Naive B cell (primary cell): ENCODE data around the gene RTP2. TPM values are rescaled to one million over a fixed set of nuclear protein-coding genes. Genes with fewer than 3 reads are reported as not detected.
"Not testable (repeated sequence)": the region's sequence is repeated elsewhere in the genome, so short reads cannot be mapped to it uniquely, and the experiment has no call there.

Source experiments
- ATAC-seq, 2 donors: fragments of 150-1000 bp; cut with Tn5 transposase; 2 replicates each; pipeline ENCODE4 v1.10.0; 2021; ENCODE audit warnings: low read depth in 2 of 2, mild to moderate bottlenecking in 2 of 2, moderate library complexity in 2 of 2
- DNase-seq: peaks from one replicate; pipeline ENCODE4 v3.0.0; 2022
- H3K27ac Mint-ChIP-seq, 6 donors: one replicate each; pipeline ENCODE4 v1.8.0; 2020 to 2022; ENCODE audit warnings: mild to moderate bottlenecking in 6 of 6, mixed read lengths in 6 of 6, moderate library complexity in 5 of 6, inconsistent platforms in 2 of 6
- H3K27me3 Mint-ChIP-seq, 3 donors: one replicate each; pipeline ENCODE4 v1.8.0; 2021 to 2022; ENCODE audit warnings: mixed read lengths in 3 of 3, mild to moderate bottlenecking in 1 of 3
- H3K36me3 Mint-ChIP-seq, 2 donors: one replicate each; pipeline ENCODE4 v1.8.0; 2020 to 2022; ENCODE audit warnings: mixed read lengths in 2 of 2, inconsistent platforms in 1 of 2, mild to moderate bottlenecking in 1 of 2
- H3K4me1 Mint-ChIP-seq, 3 donors: one replicate each; pipeline ENCODE4 v1.8.0; 2020 to 2022; ENCODE audit warnings: mixed read lengths in 3 of 3, inconsistent platforms in 1 of 3, mild to moderate bottlenecking in 1 of 3, moderate library complexity in 1 of 3
- H3K4me3 Mint-ChIP-seq, 8 donors: one replicate each; pipeline ENCODE4 v1.8.0; 2020 to 2022; ENCODE audit warnings: mild to moderate bottlenecking in 8 of 8, mixed read lengths in 8 of 8, moderate library complexity in 8 of 8, inconsistent platforms in 2 of 8
- H3K9me3 Mint-ChIP-seq, 7 donors: one replicate each; pipeline ENCODE4 v1.8.0; 2020 to 2022; ENCODE audit warnings: mixed read lengths in 7 of 7, mild to moderate bottlenecking in 5 of 7, inconsistent platforms in 2 of 7, moderate library complexity in 1 of 7
- polyA plus RNA-seq, 6 donors: library from polyadenylated mRNA; unstranded; fragments of 300-500 nt; fragmentation: Illumina TruSeq; gene quantifications; one replicate each; pipeline ENCODE4 v1.2.3, GENCODE V29; 2021; ENCODE audit warnings: low read depth in 6 of 6

The RTP2 gene
- polyA plus RNA-seq, 6 donors from 2014 or later = not detected

DNA sequence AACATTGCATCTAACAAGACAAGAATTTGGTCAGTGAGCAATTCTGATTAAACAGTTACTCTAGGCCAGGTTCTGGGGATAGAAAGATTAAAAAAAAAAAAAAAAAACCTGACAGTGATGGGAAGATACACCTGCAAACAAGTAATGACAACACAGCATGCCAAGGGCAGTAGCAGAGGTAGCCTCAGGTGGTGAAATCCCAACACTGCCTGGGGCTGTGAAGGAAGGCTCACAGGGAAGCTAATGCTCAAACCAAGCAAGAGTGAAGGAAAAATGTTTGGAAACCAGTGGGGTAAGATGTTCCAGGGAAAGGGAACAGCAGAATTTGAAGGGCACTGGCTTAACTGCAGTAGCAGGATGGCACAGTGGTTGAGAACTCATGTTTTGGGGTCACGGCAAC, 8.9 kb downstream of the RTP2 start:
- no peaks in the 10 kb centered on the region for H3K4me1 Mint-ChIP-seq
- H3K27me3 Mint-ChIP-seq = peaks cover 36 to 56% (median 53%) of the 10 kb centered on the region in 3 donors
- DNase-seq (no peak), ATAC-seq (no peak)
- no peak overlapping the region for H3K27ac Mint-ChIP-seq
- H3K4me3 Mint-ChIP-seq = no peak overlapping the region
- H3K36me3 Mint-ChIP-seq = peaks cover 0 to 10% of the 10 kb centered on the region in 2 donors
- peaks cover 0 to 7% (median 0%) of the 10 kb centered on the region in 7 donors for H3K9me3 Mint-ChIP-seq

DNA sequence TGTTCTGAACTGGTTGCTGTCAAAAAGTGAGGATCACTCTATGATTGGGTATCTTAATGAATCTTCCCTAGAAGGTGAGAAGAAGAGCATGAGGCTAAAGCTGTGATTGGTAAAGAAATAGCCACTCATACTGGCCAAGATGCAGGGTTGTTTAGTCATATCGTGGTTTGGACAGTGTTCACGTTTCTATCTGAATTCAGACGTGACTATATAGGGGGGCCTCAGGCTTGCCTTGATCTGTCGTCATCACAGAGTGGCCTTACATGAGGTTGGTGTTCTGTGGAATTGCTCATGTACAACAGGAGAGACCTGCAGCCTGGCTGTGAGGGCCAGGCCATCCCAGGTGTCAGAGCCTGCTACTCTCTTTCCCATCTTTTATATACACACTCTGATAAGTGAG, 12.4 kb downstream of the RTP2 start:
- no peaks in the 10 kb centered on the region for H3K4me1 Mint-ChIP-seq
- no peak for ATAC-seq

DNA sequence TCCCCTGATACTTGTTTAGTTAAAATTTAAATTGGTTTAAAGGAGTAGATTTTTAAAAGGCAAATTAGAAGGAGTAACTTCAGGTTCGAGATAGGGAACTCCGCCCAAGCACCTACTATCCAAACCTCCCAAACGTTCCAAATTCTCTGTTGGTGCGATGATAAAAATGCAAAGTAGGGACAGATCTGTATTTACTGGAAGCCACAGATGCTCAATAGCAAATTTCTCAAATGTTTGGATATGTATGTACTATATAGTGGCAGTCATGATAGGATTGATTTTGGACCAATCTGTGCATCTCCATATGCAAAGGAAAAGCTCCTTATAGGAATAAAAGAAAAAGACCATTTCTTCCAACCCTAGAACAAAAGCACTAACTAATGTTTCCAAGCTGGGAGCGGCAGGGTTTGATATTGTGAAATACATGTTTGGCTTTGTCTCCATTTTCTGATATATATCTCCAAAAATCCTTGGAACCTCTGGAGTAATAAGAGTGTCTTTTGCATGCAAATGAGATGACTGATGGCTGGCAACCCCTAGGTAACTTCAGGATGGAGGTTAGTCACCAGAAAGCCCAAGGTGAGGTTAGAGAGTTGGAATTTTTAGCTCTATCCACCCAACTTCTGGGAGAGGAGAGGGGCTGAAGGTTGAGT, 15.6 kb downstream of the RTP2 start:
- Mint-ChIP-seq H3K9me3 (peaks cover 4 to 27% (median 18%) of the 10 kb centered on the region in 7 donors), H3K36me3 (peaks cover 0 to 5% of the 10 kb centered on the region in 2 donors), H3K27me3 (peaks cover 26 to 32% (median 27%) of the 10 kb centered on the region in 3 donors), H3K27ac (no peak overlapping the region), H3K4me1 (no peaks in the 10 kb centered on the region), H3K4me3 (no peak overlapping the region)
- no peak for DNase-seq
- no peak for ATAC-seq

More for the DNA sequence above, 12.4 kb downstream of the RTP2 start:
- DNase-seq = no peak
- H3K36me3 Mint-ChIP-seq = peaks cover 5 to 10% of the 10 kb centered on the region in 2 donors
- H3K4me3 Mint-ChIP-seq = no peak overlapping the region
- H3K27me3 Mint-ChIP-seq = peaks cover 29 to 44% (median 38%) of the 10 kb centered on the region in 3 donors
- no peak overlapping the region for H3K27ac Mint-ChIP-seq
- peaks cover 6 to 21% (median 15%) of the 10 kb centered on the region in 7 donors for H3K9me3 Mint-ChIP-seq

DNA sequence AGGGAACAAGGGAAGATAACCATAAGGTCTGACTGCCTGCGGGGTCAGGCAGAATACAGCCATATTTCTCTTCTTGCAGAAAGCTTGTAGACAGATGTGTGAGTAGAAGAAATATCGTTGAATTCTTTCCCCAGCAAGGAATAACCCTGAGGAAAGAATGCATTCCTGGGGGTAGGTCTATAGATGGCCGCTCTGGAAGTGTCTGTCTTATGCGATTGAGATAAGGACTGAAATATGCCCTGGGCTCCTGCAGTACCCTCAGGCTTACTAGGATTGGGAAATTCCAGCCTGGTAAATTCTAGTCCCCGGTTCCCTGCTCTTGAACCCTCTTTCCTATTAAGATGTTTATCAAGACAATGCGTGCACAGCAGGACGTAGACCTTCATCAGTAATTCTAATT, 16.4 kb downstream of the RTP2 start:
- H3K36me3 Mint-ChIP-seq = peaks cover 0 to 5% of the 10 kb centered on the region in 2 donors
- DNase-seq (no peak), ATAC-seq (no peak)
- peaks cover 4 to 27% (median 18%) of the 10 kb centered on the region in 7 donors for H3K9me3 Mint-ChIP-seq
- H3K27ac Mint-ChIP-seq = no peak overlapping the region
- peaks cover 20 to 28% (median 24%) of the 10 kb centered on the region in 3 donors for H3K27me3 Mint-ChIP-seq
- H3K4me1 Mint-ChIP-seq = no peaks in the 10 kb centered on the region
- no peak overlapping the region for H3K4me3 Mint-ChIP-seq

DNA sequence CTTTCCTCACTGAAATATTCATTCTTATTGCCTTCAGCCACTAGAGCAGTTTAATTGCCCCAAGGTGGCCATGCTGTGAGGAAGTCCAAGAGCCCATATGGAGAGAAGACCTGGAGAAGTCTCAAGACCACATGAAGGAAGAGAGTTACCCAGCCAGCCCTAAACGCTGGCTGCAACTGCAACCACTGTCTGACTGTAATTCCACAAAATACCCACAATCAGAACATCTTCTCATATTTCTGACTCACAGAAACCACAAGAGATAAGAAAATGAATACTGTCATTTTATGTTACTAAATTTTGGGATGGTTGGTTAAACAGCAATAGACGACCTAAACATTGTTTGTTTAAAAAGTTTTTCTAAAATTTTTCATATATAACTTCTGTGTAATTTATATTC, 17.5 kb downstream of the RTP2 start:
- Mint-ChIP-seq H3K27ac (no peak overlapping the region), H3K4me1 (no peaks in the 10 kb centered on the region), H3K27me3 (peaks cover 14 to 36% (median 30%) of the 10 kb centered on the region in 3 donors), H3K36me3 (peaks cover 0 to 5% of the 10 kb centered on the region in 2 donors), H3K9me3 (peaks cover 4 to 27% (median 18%) of the 10 kb centered on the region in 7 donors), H3K4me3 (no peak overlapping the region)
- DNase-seq = no peak
- no peak for ATAC-seq

DNA sequence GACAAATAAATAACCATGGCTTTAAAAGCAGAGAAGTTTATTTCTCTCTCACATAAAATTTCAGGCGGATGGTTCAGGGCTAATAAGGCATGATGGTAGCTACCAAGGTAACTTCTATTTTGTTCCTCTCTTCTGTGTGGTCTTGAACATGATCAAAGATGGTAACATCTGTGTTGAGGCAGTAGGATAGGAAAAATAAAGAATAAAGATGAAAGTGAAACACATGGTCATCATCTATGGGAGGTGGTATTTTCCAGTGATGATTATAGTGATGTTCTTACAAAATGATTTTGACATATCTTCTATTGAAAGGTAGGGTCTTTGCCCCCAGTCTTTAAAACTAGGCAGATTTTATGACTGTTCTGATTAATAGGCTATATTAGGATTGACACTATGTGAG, 17.9 kb downstream of the RTP2 start:
- no peak overlapping the region for H3K27ac Mint-ChIP-seq
- H3K27me3 Mint-ChIP-seq = peaks cover 14 to 37% (median 35%) of the 10 kb centered on the region in 3 donors
- H3K36me3 Mint-ChIP-seq = peaks cover 0 to 5% of the 10 kb centered on the region in 2 donors
- ATAC-seq (no peak), DNase-seq (no peak)
- H3K4me3 Mint-ChIP-seq = no peak overlapping the region
- H3K4me1 Mint-ChIP-seq = peaks cover 0 to 4% (median 3%) of the 10 kb centered on the region in 3 donors
- peaks cover 4 to 27% (median 18%) of the 10 kb centered on the region in 7 donors for H3K9me3 Mint-ChIP-seq

DNA sequence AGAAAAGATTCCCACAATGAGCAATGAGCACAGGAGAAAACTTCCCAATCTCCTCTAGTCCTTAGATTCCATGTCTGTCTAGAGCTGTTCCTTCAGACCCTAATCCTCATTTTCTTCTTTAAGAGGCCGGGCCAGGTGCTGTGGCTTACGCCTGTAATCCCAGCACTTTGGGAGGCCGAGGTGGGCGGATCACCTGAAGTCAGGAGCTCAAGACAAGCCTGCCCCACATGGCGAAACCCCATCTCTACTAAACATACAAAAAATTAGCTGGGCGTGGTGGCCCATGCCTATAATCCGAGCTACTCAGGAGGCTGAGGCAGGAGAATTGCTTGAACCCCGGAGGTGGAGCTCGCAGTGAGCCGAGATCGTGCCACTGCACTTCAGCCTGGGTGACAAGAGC, 20.6 kb downstream of the RTP2 start:
- not testable (repeated sequence) for H3K4me1 Mint-ChIP-seq, H3K36me3 Mint-ChIP-seq, H3K27ac Mint-ChIP-seq, DNase-seq, H3K4me3 Mint-ChIP-seq, ATAC-seq
- Mint-ChIP-seq H3K27me3 (peaks cover 19 to 45% (median 38%) of the 10 kb centered on the region in 3 donors), H3K9me3 (peaks cover 4 to 23% (median 15%) of the 10 kb centered on the region in 7 donors)

DNA sequence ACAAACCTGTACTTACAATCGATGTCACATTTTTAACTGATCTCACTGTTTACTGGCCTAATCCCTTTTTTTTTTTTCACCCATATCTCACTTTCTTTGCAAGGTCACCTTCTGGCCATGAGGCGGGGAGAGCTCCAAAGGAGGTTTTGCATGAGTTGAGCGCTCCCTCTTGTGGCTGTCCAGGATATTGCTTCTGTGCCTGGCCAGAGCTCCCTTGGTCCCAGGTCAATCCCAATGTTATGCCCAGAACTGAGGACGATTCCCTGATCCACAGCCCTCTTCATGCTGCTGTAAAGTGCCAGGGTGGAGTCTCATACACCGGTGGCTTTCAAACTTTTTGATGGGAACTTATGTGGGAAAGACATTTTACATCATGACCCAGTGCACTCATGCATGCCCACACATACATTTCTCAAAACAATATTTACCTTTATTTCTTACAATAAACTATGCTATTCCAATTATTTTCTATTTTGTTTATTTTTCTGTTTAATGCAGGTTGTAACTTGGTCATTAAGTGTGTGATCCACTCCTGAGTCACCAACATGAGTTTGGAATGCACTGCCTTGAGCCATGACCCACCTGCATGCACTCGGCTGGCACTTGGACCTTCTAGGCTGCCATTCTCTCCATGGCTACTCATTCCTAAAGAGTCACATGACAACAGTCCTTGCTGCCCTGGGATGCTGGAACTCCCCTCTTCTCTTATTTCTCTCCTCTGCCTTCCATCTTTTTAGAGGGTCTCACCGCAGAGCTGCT, 22.5 kb downstream of the RTP2 start:
- no peaks in the 10 kb centered on the region for H3K36me3 Mint-ChIP-seq

DNA sequence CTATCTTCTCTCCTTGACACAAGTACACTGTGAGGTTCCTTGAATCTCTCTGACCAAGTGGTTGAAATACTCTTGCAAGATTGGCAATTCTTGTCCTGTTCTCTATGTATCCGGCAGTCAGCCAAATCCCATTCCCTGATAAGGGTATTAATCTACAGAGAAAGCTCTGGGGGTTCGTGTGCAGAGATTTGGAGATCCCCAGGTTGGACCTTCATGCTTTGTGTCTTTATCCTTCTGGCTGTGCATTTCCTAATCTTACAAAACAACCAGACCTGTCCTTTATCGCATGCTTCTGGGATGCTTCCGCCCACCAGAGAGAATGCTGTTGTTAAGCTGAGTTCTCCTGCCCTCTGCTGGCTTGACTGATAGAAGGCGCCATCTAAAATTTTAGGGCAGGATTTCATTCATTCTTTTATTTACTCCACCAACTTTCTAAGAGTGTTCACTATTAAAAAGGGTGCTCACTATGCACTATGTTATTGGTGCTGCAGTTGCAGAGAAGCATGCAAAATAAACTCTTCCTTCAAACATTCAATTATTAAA, 23.6 kb downstream of the RTP2 start:
- H3K4me3 Mint-ChIP-seq = no peak overlapping the region
- ATAC-seq (no peak), DNase-seq (peak; percentile 11)
- peaks cover 27 to 68% (median 43%) of the 10 kb centered on the region in 3 donors for H3K27me3 Mint-ChIP-seq
- peaks cover 0 to 6% (median 4%) of the 10 kb centered on the region in 3 donors for H3K4me1 Mint-ChIP-seq
- no peaks in the 10 kb centered on the region for H3K36me3 Mint-ChIP-seq
- no peak overlapping the region for H3K27ac Mint-ChIP-seq
- H3K9me3 Mint-ChIP-seq = no peaks in the 10 kb centered on the region

More for the DNA sequence above, 22.5 kb downstream of the RTP2 start:
- H3K27me3 Mint-ChIP-seq = peaks cover 24 to 60% (median 38%) of the 10 kb centered on the region in 3 donors
- no peak overlapping the region for H3K4me3 Mint-ChIP-seq
- H3K4me1 Mint-ChIP-seq = peaks cover 0 to 6% (median 4%) of the 10 kb centered on the region in 3 donors
- DNase-seq = peak; percentile 46
- H3K27ac Mint-ChIP-seq = peak overlapping the region in 1 of 6 donors; percentile 22
- peak in 1 of 2 donors; percentile 49 for ATAC-seq
- H3K9me3 Mint-ChIP-seq = peaks cover 0 to 4% (median 2%) of the 10 kb centered on the region in 7 donors

DNA sequence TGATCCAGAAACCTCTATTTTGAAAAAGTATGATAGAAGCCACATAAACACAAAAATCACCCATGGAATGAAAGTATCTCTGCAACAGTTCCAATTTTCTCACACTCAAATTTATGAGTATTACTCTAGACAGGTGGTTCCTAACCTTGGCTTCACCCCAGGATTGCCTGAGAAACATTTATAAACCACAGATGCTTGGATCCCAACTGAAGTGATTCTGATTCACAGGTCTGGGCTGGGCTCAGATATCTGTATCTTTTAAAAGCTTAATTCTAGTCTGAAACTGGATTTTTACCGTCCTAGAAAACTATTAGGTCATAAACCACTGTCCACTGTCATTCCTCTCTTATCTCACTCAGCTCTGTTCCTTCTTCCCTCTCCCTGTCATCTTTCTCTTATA, 24.8 kb downstream of the RTP2 start:
- Mint-ChIP-seq H3K36me3 (no peaks in the 10 kb centered on the region), H3K27ac (no peak overlapping the region), H3K27me3 (peaks cover 34 to 68% (median 40%) of the 10 kb centered on the region in 3 donors), H3K9me3 (no peaks in the 10 kb centered on the region), H3K4me3 (no peak overlapping the region), H3K4me1 (peaks cover 0 to 6% (median 4%) of the 10 kb centered on the region in 3 donors)
- no peak for DNase-seq
- ATAC-seq = no peak

DNA sequence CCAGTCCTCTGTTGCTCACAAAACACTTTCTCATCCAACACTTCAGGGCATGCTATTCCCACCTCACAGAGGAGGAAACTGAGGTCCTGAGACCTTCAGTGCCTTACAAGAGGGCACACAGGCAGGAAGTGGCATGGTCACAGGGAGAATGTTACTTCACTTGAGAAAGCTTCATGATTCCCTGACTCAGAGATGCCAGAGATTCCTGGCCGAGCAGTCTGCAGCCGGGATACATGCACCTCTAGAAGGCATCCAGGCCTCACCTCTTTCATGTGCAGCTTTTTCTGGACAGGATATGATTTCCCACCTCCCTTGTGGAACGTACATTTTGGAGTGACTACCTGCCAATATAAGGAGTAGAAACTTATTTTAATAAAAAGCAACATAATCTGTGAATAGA, 29.3 kb downstream of the RTP2 start:
- no peak overlapping the region for H3K4me3 Mint-ChIP-seq
- DNase-seq (no peak), ATAC-seq (no peak)
- no peaks in the 10 kb centered on the region for H3K36me3 Mint-ChIP-seq
- H3K27me3 Mint-ChIP-seq = peaks cover 51 to 77% (median 62%) of the 10 kb centered on the region in 3 donors
- H3K4me1 Mint-ChIP-seq = no peaks in the 10 kb centered on the region
- H3K9me3 Mint-ChIP-seq = peaks cover 0 to 4% (median 0%) of the 10 kb centered on the region in 7 donors
- no peak overlapping the region for H3K27ac Mint-ChIP-seq

DNA sequence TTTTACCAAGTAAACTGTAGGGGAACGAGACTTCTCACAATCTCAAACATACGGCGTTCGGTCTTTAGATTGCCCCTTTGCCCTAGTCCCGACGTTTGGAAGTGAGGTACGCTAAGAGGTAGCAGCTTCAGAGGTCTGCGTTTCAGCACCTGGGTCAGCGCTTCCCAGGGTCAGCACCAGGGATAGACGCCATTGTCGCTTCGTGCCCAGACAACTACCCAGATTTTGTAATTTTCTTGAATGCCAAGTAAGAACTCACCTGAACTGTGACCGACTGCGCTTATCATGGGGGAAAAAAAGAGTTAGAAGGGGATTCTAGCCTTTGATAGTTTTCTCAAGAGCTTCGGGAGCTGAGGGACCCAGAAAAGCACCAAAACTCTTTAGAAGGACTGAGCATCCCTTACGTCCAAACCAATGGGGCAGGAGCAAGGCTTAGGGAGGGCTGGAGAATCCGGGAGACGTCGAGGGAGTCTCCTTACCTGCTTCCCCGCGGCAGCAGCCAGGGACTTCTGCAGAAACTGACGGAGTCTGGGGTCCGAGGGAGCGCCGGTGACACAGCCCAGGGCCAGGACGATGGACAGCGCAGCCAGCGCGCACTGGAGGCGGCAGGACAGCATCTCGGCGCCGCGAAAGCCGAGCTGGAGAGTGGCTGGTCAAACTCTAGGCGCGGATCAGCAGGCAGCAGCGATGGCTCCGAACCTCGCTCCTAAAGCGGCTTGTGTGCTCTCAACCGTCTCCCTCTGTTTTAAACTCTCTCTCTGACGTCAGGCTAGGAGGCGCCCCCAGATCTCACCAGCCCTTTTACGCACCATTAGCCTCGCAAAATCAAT, 32.5 kb downstream of the RTP2 start, which contains the start of gene SST:
Gene SST (minus strand): TSS at position 720 of the 830 bp plus-strand sequence. CDS start 103 bp downstream, at position 617.
- ATAC-seq (no peak), DNase-seq (no peak)
- peak within 1 kb of the TSS in 2 of 8 donors; percentile 9 to 26 for H3K4me3 Mint-ChIP-seq
- peak within 1 kb of the TSS in 1 of 6 donors; percentile 2 for H3K27ac Mint-ChIP-seq
- peaks cover 0 to 5% (median 0%) of the 10 kb centered on the region in 3 donors for H3K4me1 Mint-ChIP-seq
- no peaks in the 10 kb centered on the region for H3K36me3 Mint-ChIP-seq
- peaks cover 60 to 65% (median 60%) of the 10 kb centered on the region in 3 donors for H3K27me3 Mint-ChIP-seq
- H3K9me3 Mint-ChIP-seq = peaks cover 0 to 4% (median 0%) of the 10 kb centered on the region in 7 donors
